ENCODE data around the gene PALMD. TPM values are rescaled to one million over a fixed set of nuclear protein-coding genes. Genes with fewer than 3 reads are reported as not detected.

Gene PALMD
- total RNA-seq, 1 donor from 2014 or later = 122 TPM

- DNase-seq (ENCODE audit: extremely low read depth, low read depth, low spot score) = peak; percentile 99
Observed at GRCh38 chr1:99657213-99658030, 11.5 kb downstream of the PALMD start.

DNA sequence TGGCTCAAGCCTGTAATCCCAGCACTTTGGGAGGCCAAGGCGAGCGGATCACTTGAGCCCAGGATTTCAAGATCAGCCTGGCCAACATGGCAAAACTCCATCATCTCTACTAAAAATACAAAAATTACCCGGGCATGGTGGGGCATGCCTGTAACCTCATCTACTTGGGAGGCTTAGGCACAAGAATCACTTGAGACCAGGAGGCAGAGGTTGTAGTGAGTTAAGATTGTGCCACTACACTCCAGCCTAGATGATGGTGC is 12.0 kb downstream of the PALMD start:
- DNase-seq (ENCODE audit: extremely low read depth, low read depth, low spot score) = no peak

DNA sequence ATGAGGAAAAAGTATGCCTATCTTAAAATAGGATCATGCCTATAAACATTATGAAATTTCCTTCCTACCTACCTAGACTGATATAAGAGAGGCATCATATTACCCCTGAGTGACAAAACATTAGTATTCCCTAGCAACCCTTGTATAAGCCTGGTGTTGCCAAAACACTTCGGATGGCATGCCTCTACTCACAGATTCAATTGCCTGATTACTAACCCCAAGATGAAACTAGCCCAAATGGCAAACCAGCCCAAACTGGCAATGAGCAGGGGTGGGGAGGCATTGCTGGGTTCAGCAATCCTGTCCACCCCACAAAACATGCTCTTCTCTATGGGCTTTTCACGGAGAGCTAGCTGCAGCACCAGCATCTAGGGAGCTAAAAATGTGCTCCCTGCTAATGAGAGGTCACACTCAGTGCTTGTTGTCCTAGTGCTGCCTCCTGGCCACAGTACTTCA is 13.9 kb downstream of the PALMD start:
- no peak for DNase-seq (ENCODE audit: extremely low read depth, low read depth, low spot score)

GRCh38 chr1:99660496-99660895 is 14.6 kb downstream of the PALMD start:
- DNase-seq (ENCODE audit: extremely low read depth, low read depth, low spot score) = no peak

DNA sequence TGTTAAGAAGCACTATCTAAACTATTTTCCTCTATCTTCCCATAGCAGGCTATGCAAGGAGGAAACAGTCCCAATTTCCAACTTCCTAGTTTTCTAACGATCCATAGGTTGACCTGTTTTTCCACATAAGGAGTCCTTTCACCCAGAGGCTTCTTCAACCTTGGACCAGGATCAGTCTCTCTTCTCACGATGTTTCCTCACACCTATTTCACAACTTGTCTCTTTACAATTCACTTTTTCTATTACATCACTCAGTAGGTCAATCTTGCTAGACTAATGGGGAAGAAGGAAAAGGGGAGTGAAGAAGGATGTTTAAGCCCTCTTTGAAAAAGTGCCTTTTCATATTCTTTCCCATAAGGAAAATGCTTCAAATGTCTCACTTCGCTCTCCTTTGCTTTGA is 15.9 kb downstream of the PALMD start:
- no peak for DNase-seq (ENCODE audit: extremely low read depth, low read depth, low spot score)

GRCh38 chr1:99662539-99663080 is 16.7 kb downstream of the PALMD start:
- no peak for DNase-seq (ENCODE audit: extremely low read depth, low read depth, low spot score)

- no peak for DNase-seq (ENCODE audit: extremely low read depth, low read depth, low spot score)
Observed at GRCh38 chr1:99663501-99663900, 17.6 kb downstream of the PALMD start.

- no peak for DNase-seq (ENCODE audit: extremely low read depth, low read depth, low spot score)
Observed at GRCh38 chr1:99665212-99665611, 19.3 kb downstream of the PALMD start.

GRCh38 chr1:99669376-99669775 is 23.5 kb downstream of the PALMD start:
- no peak for DNase-seq (ENCODE audit: extremely low read depth, low read depth, low spot score)

- DNase-seq (ENCODE audit: extremely low read depth, low read depth, low spot score) = no peak
Observed at GRCh38 chr1:99669821-99670220, 23.9 kb downstream of the PALMD start.

GRCh38 chr1:99670583-99670982 is 24.7 kb downstream of the PALMD start:
- DNase-seq (ENCODE audit: extremely low read depth, low read depth, low spot score) = no peak

- DNase-seq (ENCODE audit: extremely low read depth, low read depth, low spot score) = no peak
Observed at GRCh38 chr1:99672038-99672437, 26.1 kb downstream of the PALMD start.

DNA sequence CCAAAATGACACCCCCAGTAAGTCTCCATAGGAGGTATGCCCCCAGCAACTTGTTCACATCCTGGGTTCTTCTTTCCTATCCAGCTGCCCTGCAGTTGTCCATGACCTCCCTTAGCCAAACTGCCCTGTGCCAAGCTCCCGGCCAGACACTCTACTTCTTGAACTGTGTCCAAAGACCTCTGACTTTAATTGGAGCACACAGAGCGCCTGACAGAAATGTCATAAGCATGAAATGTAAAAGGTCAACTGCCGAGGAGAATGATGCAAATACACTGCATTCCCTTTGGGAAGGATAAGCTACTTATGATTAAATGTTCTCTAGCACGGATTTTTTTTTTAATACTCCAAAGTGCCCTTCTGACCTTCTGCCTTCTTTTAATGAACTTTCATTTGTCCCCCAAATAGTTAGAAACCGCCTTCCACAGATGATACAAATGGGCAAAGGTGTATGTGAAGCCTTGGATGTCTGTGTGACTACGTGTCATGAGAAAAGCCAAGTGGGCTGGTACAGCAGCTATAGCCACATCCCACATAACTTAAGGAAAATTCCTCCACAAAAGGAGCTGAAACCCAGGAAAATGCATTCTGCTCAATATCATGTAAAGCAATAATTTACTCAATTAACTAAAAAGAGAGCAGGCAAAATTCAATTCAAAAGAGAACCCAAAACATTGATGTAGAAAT is 26.8 kb downstream of the PALMD start:
- no peak for DNase-seq (ENCODE audit: extremely low read depth, low read depth, low spot score)

- DNase-seq (ENCODE audit: extremely low read depth, low read depth, low spot score) = no peak
Observed at GRCh38 chr1:99673315-99673714, 27.4 kb downstream of the PALMD start.

DNA sequence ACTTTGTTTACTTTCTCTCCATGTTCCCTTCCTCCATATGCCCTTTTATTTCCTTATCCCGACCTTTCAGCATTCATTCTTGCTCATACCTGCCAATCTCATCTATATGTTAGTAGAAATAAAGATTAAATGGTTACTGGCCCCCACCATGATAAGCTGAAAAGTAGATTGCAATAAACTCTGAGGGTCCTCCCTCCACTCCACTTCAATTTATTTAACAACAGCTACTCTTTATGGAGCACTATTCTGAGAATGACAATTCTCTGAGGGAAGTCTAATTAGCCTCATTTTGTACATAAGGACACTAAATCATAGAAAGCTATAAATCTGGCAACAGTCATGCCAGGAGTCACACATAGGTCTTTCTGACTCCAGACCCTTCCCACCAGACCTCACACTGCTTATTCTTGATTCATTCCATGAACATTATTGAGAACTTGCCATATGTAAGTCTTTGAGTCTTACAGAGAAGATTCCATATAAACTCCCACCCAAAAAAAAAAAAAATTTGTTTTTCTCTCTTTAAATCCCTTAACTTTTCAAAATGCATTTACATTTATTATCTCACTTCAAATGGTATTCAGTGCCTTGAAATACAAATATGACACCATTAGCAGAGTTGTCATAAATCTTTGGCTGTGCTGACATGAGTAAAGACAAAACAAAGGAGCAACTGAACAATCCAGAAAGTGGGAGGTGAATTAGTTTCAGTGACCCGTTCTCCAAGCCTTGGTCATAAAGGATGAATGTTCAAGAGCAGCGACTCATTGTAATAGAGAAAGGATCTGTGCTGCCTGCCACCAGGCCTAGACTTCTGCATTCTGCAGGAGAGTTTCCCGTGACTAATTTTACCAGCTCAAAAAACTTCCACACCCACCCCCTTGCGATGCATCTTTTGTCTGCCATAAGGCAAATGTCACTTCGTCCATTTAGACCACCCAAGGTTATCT is 28.5 kb downstream of the PALMD start:
- DNase-seq (ENCODE audit: extremely low read depth, low read depth, low spot score) = no peak

- no peak for DNase-seq (ENCODE audit: extremely low read depth, low read depth, low spot score)
Observed at GRCh38 chr1:99675292-99675691, 29.4 kb downstream of the PALMD start.

DNA sequence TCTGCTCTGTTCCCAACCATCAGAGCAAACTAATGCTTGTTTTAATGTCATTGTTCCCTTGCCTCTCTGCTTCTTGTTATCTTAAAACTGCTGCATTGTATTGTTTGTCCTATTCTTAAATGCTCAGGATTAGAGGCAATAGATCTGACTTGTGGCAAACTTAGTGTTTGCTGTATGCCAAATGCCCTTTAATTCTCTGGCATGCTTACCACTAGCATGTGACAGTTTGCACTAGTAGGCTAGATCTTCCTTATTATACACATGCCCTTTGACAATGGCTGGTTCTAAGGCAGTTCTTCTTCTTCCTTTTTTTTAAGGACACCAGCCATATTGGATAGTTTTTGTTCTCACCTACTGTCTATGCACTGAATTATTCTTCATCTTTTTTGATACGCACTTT is 30.1 kb downstream of the PALMD start:
- DNase-seq (ENCODE audit: extremely low read depth, low read depth, low spot score) = no peak

GRCh38 chr1:99676876-99677275 is 31.0 kb downstream of the PALMD start:
- no peak for DNase-seq (ENCODE audit: extremely low read depth, low read depth, low spot score)

GRCh38 chr1:99677416-99677815 is 31.5 kb downstream of the PALMD start:
- no peak for DNase-seq (ENCODE audit: extremely low read depth, low read depth, low spot score)

DNA sequence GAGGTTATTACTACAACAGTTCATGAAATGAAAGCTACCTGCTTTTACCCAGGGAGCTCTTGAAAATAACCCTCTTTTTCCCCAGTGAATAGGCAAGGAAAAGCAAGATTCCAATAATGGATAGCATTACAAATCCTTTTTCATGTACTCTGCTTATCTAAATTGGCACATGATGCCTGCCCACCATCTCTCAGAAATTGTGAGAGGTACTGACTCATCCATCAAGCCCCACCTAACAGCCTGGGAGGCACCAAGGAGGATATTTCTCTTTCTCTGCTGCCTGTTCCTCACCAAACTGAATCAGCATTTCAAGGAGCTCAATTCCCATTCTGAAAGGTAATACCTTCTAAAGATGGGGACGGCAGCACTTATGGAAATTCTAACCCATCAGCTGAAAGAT is 34.4 kb downstream of the PALMD start:
- DNase-seq (ENCODE audit: extremely low read depth, low read depth, low spot score) = no peak

- no peak for DNase-seq (ENCODE audit: extremely low read depth, low read depth, low spot score)
Observed at GRCh38 chr1:99681583-99681982, 35.7 kb downstream of the PALMD start.
